LoVo (cell line): ENCODE measurements around the gene LCN15.
"Not testable (repeated sequence)": the region's sequence is repeated elsewhere in the genome, so short reads cannot be mapped to it uniquely, and the experiment has no call there.

Experiments used
- DNase-seq: peaks from one replicate; pipeline ENCODE4 v3.0.0-alpha.2; 2016; ENCODE audit warnings: low spot score

Gene LCN15

GRCh38 chr9:136764301-136764891 lies at the start of gene LCN15:
Gene LCN15 (minus strand): TSS chr9:136764518. CDS start chr9:136764488, 30 bp downstream.
- no peak for DNase-seq

- no peak for DNase-seq
These were observed 44.5 kb upstream of the LCN15 start for GRCh38 chr9:136808806-136809158.

GRCh38 chr9:136808075-136808805 lies 43.9 kb upstream of the LCN15 start:
- no peak for DNase-seq

GRCh38 chr9:136807281-136808074 lies 43.2 kb upstream of the LCN15 start, which contains the start of gene RABL6:
Gene RABL6 (plus strand): TSS chr9:136807948. CDS start chr9:136808197, 249 bp downstream.
- DNase-seq, result peak; percentile 84

GRCh38 chr9:136806631-136807201 lies 42.4 kb upstream of the LCN15 start:
- DNase-seq, result no peak

GRCh38 chr9:136806067-136806466 lies 41.7 kb upstream of the LCN15 start:
- no peak for DNase-seq

- DNase-seq, result no peak
These were observed 41.0 kb upstream of the LCN15 start for GRCh38 chr9:136805207-136805740.

GRCh38 chr9:136804509-136805206 lies 40.3 kb upstream of the LCN15 start:
- no peak for DNase-seq

- no peak for DNase-seq
These were observed 39.5 kb upstream of the LCN15 start for GRCh38 chr9:136803551-136804508.

- not testable (repeated sequence) for DNase-seq
These were observed 38.8 kb upstream of the LCN15 start for GRCh38 chr9:136803009-136803550.

GRCh38 chr9:136802321-136802720 lies 38.0 kb upstream of the LCN15 start:
- DNase-seq, result no peak

- peak; percentile 86 for DNase-seq
These were observed 35.7 kb upstream of the LCN15 start for GRCh38 chr9:136799854-136800657.

GRCh38 chr9:136799079-136799853 lies 34.9 kb upstream of the LCN15 start:
- DNase-seq, result no peak

- no peak for DNase-seq
These were observed 34.4 kb upstream of the LCN15 start for GRCh38 chr9:136798708-136799078.

GRCh38 chr9:136796775-136797347 lies 32.5 kb upstream of the LCN15 start:
- DNase-seq, result not testable (repeated sequence)

GRCh38 chr9:136796238-136796774 lies 32.0 kb upstream of the LCN15 start, which contains the start of gene CCDC183:
Gene CCDC183 (plus strand): TSS chr9:136796338. CDS start chr9:136796398, 60 bp downstream.
- no peak for DNase-seq

GRCh38 chr9:136795000-136795348 lies 30.7 kb upstream of the LCN15 start:
- no peak for DNase-seq
